ENCODE results near the gene TSPAN4. TPM values are rescaled to one million over a fixed set of nuclear protein-coding genes. Genes with fewer than 3 reads are reported as not detected.

TSPAN4 gene
- total and polyA plus RNA-seq, 9 of the 15 experiments (the other 6 are each of a cell fraction or from before 2014, with no cell fraction given): 0.07 to 31.0 (median 15.7) TPM

GRCh38 chr11:810040-810567 lies 32.5 kb upstream of the TSPAN4 start (continued):
- TF ChIP-seq ZNF740 (CRISPR knock-in tag; IDR thresholded peaks at IDR 0.05) (no peak), ZNF740 (tag; IDR thresholded peaks at IDR 0.05) (0 out of 4 replicates have a peak, but pooled peaks of 1 of the 2 experiments have one; percentile 7), EP400 (IDR thresholded peaks at IDR 0.05) (no peak), NBN (IDR thresholded peaks at IDR 0.05; ENCODE audit: low read depth) (no peak), ZNF511 (CRISPR knock-in tag; IDR thresholded peaks at IDR 0.05) (0 out of 2 replicates have a peak, but pooled peaks have one; percentile 7), ZFP36 (IDR thresholded peaks at IDR 0.05; ENCODE audit: low read depth, low read length, partially characterized antibody) (no peak), ZBTB49 (CRISPR knock-in tag; IDR thresholded peaks at IDR 0.05; ENCODE audit: borderline replicate concordance) (no peak), POLR2G (IDR thresholded peaks at IDR 0.05; ENCODE audit: low read depth, low read length) (peak; percentile 55), KLF16 (IDR thresholded peaks at IDR 0.05) (no peak), DLX4 (CRISPR knock-in tag; IDR thresholded peaks at IDR 0.05) (no peak), POLR3G (IDR thresholded peaks at IDR 0.05; ENCODE audit: extremely low read depth, insufficient read length, insufficient replicate concordance) (no peak), FUS (optimal IDR thresholded peaks at IDR 0.05; ENCODE audit: low read depth, low read length) (peak; percentile 22), CBFB (CRISPR knock-in tag; IDR thresholded peaks at IDR 0.05) (peak; percentile 65; the same call in 1 of the 2 replicates), CBFA2T2 (conservative IDR thresholded peaks at IDR 0.05) (no peak), ARHGAP35 (IDR thresholded peaks at IDR 0.05; ENCODE audit: partially characterized antibody) (no peak), XRCC4 (IDR thresholded peaks at IDR 0.05; ENCODE audit: extremely low read depth, insufficient read depth, insufficient read length) (no peak), RBBP5 (IDR thresholded peaks at IDR 0.05; ENCODE audit: borderline replicate concordance, insufficient read depth, low read length, poor library complexity, severe bottlenecking) (peak; percentile 55), RBM22 (IDR thresholded peaks at IDR 0.05; ENCODE audit: low read depth, low read length, poor library complexity, severe bottlenecking) (peak; percentile 17), RFX7 (CRISPR knock-in tag; IDR thresholded peaks at IDR 0.05) (no peak), CHD1 (IDR thresholded peaks at IDR 0.05; ENCODE audit: low read length) (peak; percentile 94), THRB (CRISPR knock-in tag; conservative IDR thresholded peaks at IDR 0.05) (no peak), TEAD4 (IDR thresholded peaks at IDR 0.05; ENCODE audit: low read length) (no peak), TEAD4 (CRISPR knock-in tag; IDR thresholded peaks at IDR 0.05; ENCODE audit: borderline replicate concordance) (peak; percentile 14; the same call in 1 of the 2 replicates)

Measured in K562 (cell line).